OCI-LY3 (cell line): Measurements from ENCODE around the gene LIN28B.

Experiments
- CTCF ChIP-seq: fragments of 200-600, 300-600 bp; sonication (generic); IDR thresholded peaks from 2 replicates; pipeline ENCODE4 v1.5.1; 2014; ENCODE audit warnings: antibody characterized with exemption, low read length, low read depth
- EZH2phosphoT487 ChIP-seq: fragments of 200-600 bp; shearing (Covaris generic); IDR thresholded peaks from 2 replicates; pipeline ENCODE4 v1.6.1; 2018; ENCODE audit warnings: antibody characterized with exemption, mixed run types, low read depth

GRCh38 chr6:104958178-104959025 lies 1.5 kb downstream of the LIN28B start:
- TF ChIP-seq CTCF (no peak), EZH2phosphoT487 (no peak)
